ENCODE data around the gene TMEM8B. TPM values are rescaled to one million over a fixed set of nuclear protein-coding genes. Genes with fewer than 3 reads are reported as not detected.

TMEM8B gene
- total and polyA plus RNA-seq, 9 of the 15 experiments (the other 6 are each of a cell fraction or from before 2014, with no cell fraction given) = 0.01 to 2.2 (median 1.1) TPM

- no peak for TF ChIP-seq CREB3 (tag; conservative IDR thresholded peaks at IDR 0.05; ENCODE audit: low read depth)
- TF ChIP-seq CBFA2T2 (conservative IDR thresholded peaks at IDR 0.05) = peak; percentile 76
- TF ChIP-seq THRA (IDR thresholded peaks at IDR 0.05) = no peak
- no peak for TF ChIP-seq NFATC3 (IDR thresholded peaks at IDR 0.05)
- no peak for TF ChIP-seq ZMIZ1 (IDR thresholded peaks at IDR 0.05; ENCODE audit: low read depth in 2 of 2, low read length in 2 of 2)
- TF ChIP-seq MTA3 (IDR thresholded peaks at IDR 0.05; ENCODE audit: borderline replicate concordance) = no peak
- peak; percentile 78 for TF ChIP-seq DPF2 (IDR thresholded peaks at IDR 0.05)
- TF ChIP-seq BRCA1 (IDR thresholded peaks at IDR 0.05) = no peak
- TF ChIP-seq BRCA1 (CRISPR knock-in tag; IDR thresholded peaks at IDR 0.05) = no peak
- TF ChIP-seq TCF7L2 (IDR thresholded peaks at IDR 0.05; ENCODE audit: low read depth, low read length) = no peak
- TF ChIP-seq NRF1 (conservative IDR thresholded peaks at IDR 0.05 in 1 of 2, IDR thresholded peaks at IDR 0.05 in 1 of 2) = no peak
- peak; percentile 38; the same call in 1 of the 2 replicates for TF ChIP-seq CTBP1 (IDR thresholded peaks at IDR 0.05; ENCODE audit: borderline replicate concordance)
- 0 out of 2 replicates have a peak, but pooled peaks have one; percentile 18 for TF ChIP-seq MYC (IDR thresholded peaks at IDR 0.05; ENCODE audit: low read depth, low read length)
- TF ChIP-seq MYC (CRISPR knock-in tag; IDR thresholded peaks at IDR 0.05; ENCODE audit: borderline replicate concordance, low read depth) = no peak
- no peak for TF ChIP-seq TAF7 (tag; IDR thresholded peaks at IDR 0.05)
- TF ChIP-seq HMG20B (CRISPR knock-in tag; IDR thresholded peaks at IDR 0.05) = no peak
- no peak for TF ChIP-seq TEAD1 (CRISPR knock-in tag; IDR thresholded peaks at IDR 0.05)
- TF ChIP-seq MYNN (IDR thresholded peaks at IDR 0.05) = no peak
- no peak for TF ChIP-seq MYNN (CRISPR knock-in tag; IDR thresholded peaks at IDR 0.05)
- TF ChIP-seq YY1 (IDR thresholded peaks at IDR 0.05; ENCODE audit: borderline replicate concordance in 1 of 3, control insufficient read depth in 1 of 3, extremely low read depth in 1 of 3, insufficient read depth in 3 of 3, insufficient read length in 1 of 3, insufficient replicate concordance in 2 of 3, low read depth in 1 of 3, low read length in 2 of 3) = peak in 1 of 3 experiments; percentile 52
- no peak for TF ChIP-seq TAF1 (IDR thresholded peaks at IDR 0.05; ENCODE audit: control insufficient read depth, extremely low read depth, insufficient read depth, low read length, severe bottlenecking)
- no peak for TF ChIP-seq PHF21A (IDR thresholded peaks at IDR 0.05; ENCODE audit: borderline replicate concordance, low read depth)
Measured at GRCh38 chr9:35801328-35802128, 27.5 kb upstream of the TMEM8B start (continued).
